NCI-H2171 (cell line): ENCODE results near the gene LRRC57.

Experiments
- DNase-seq: peaks from one replicate; lab custom pipeline; 2025; lab: John Stamatoyannopoulos, UW

Gene LRRC57

DNA sequence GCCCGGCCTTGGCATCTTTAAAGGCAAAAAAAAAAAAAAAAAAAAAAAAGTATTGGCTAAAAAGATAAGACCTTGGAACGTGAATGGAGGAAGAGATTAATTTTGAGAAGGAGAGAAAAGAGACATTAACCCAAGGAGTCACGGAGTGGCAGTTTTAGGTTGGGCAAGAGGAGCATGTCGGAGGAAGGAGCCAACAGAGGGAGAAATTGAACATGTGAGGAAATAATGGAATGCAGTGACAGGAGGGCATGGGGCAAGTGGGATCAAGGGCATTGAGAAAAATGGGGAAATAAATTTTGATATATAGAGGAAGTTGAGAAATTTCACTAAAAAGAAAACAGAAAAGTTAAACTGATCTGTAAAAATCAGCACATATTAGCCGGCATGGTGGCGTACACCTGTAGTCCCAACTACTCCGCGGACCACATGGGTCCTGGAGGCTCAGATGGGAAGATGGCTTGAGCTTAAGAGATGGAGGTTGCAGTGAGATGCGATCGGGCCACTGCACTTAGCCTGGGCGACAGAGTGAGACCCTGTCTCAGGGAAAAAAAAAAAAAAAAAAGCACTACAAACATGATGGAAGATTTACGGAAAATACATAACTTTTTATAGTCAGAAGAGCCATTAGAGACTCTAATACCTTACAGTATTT lies 1.3 kb upstream of the LRRC57 start:
- no peak for DNase-seq

DNA sequence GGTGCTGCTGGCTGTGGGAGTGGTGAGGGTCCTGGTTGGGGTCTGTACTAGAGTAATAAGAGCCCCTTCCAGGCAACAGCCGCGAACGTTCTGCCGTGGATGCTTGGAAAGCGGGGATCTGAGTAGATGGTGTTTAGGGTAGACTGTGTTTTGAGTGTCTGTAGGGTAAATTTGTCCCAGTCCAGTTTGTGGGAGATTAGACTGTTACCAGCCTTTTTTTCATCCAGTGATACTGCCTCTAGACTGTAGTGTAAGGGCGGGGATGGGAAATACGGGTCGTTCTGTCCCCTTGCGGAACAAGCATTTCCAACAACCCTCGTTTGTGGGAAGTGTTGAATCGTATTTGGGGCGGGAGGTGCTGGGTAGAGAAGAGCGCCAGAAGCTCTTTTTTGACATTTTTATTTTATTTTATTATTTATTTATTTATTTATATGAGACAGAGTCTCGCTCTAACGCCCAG lies 469 bp upstream of the LRRC57 start:
- DNase-seq = peak; percentile 29

- DNase-seq = no peak
These were observed 710 bp downstream of the LRRC57 start for GRCh38 chr15:42547918-42548248.

GRCh38 chr15:42544853-42545629 lies 3.6 kb downstream of the LRRC57 start:
- DNase-seq = no peak

GRCh38 chr15:42533246-42533645 lies 15.3 kb downstream of the LRRC57 start:
- DNase-seq = no peak

DNA sequence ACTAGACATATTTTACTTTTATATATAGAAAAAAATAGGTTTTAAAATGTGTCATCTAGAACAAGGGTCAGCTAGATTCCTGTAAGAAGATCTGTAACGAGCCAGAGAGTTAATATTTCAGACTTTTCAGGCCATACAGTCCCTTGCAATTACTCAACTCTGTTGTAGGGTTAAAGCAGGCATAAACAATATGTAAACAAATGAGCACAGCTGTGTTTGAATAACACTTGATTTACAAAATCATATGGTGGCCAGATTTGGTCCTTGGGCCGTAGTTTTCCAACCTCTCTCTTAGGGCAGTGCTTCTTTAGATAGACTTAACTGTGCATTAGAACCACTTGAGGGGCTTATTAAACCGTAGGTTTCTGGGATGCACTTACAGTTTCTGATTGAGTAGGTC lies 19.6 kb downstream of the LRRC57 start:
- no peak for DNase-seq

GRCh38 chr15:42523331-42523730 lies 25.3 kb downstream of the LRRC57 start:
- no peak for DNase-seq

- DNase-seq = no peak
These were observed 37.6 kb downstream of the LRRC57 start for GRCh38 chr15:42511007-42511391.

- no peak for DNase-seq
These were observed 38.2 kb downstream of the LRRC57 start for GRCh38 chr15:42510258-42511006.

DNA sequence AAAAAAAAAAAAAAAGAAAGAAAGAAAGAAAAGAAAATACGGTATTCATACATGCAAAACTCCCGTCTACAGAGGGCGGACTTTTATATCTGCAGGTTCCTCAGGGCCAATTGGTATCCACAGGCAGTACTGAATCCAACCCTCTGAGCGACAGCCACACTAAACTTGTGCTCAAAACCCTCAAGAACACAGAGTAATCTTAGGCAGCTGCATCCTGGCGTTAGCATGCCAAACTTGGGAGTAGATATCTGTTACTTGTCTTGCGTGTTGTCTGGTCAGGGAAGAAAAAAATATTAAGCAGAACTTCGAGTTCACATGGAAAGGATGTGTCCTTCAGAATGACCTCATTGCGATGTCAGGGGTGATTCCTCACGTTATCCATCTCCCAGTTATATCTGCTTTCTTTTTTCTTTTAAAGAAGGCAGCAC lies 40.3 kb downstream of the LRRC57 start:
- no peak for DNase-seq

DNA sequence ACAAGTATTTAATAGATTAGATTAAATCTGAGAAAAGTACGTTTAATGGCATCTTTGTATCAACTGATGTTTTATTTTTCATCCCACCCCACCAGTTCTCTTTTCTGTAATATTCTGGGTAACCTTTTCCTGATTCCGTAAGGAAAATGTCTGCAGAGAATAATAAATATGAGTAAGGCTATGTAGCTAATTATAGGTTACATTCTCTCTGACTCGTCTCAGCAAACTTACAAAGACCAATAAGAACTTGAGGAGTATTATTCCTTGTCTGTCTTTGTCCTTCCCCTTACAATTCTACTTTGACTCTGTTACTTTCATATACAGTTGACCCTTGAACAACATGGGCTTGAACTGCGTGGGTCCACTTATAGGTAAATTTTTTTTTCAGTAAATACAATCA lies 41.1 kb downstream of the LRRC57 start:
- DNase-seq = no peak

DNA sequence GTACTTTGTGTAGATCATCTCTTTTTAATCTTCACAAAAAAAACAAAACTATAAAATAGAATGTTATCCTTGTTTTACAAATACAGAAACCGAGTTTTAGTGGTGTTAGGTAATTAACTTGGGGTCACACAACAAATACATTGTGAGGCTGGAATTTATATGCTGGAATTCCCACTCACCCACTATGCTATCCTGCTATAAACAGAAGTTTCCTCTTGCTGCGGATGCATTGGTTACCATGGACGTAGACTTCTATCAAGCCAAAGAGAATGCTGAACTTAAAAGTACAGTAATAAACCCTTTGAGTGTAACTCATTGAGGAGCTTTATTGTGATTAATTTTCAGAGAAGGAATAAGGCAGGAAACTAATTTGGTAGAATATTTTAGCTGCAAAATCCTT lies 44.0 kb downstream of the LRRC57 start:
- no peak for DNase-seq

GRCh38 chr15:42503825-42504224 lies 44.8 kb downstream of the LRRC57 start:
- no peak for DNase-seq

GRCh38 chr15:42502477-42502876 lies 46.1 kb downstream of the LRRC57 start:
- DNase-seq = no peak

GRCh38 chr15:42499858-42500609 lies 48.6 kb downstream of the LRRC57 start:
- DNase-seq = no peak

- DNase-seq = no peak
These were observed 50.2 kb downstream of the LRRC57 start for GRCh38 chr15:42498212-42499068.

GRCh38 chr15:42495361-42496212 lies 53.0 kb downstream of the LRRC57 start, which contains the start of gene SNAP23:
SNAP23 (plus strand) TSS chr15:42495634; CDS start chr15:42511847, 16,213 bp downstream.
- DNase-seq = peak; percentile 67

DNA sequence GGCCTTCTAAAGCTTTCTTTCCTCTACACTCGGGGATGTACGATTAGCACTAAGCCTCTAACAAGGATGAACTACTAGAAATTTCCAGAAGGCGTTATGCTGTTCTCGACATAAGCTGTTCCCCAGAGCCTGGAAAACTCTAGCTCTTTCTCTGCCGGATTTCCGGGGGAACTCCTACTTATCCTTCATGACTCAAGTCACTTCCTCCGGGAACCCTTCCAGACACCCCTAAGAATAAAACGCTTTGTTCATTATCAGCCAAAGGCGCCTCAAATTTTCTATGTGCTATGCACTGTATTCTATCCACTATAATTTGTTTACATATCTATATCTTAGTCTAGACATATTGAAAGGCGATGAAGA lies 53.6 kb downstream of the LRRC57 start:
- DNase-seq = no peak

DNA sequence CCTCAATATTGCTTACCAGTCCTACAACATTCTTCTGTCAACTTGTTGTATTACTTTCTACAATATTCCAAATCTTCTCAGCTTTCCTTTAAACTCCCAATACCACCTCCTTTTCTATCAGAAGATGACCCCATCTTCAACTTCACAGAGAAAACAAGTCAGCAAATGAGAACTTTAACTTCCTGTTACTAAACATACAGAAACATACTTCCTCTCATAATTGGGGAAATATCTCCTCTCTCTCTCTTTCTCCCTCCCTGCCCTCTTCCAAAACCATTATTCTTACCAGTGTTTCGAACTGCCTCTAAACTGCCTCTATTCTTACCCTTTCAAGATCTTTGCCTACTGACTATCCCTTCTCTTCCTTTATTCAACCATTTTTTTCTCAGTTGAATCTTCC lies 54.9 kb downstream of the LRRC57 start:
- no peak for DNase-seq

DNA sequence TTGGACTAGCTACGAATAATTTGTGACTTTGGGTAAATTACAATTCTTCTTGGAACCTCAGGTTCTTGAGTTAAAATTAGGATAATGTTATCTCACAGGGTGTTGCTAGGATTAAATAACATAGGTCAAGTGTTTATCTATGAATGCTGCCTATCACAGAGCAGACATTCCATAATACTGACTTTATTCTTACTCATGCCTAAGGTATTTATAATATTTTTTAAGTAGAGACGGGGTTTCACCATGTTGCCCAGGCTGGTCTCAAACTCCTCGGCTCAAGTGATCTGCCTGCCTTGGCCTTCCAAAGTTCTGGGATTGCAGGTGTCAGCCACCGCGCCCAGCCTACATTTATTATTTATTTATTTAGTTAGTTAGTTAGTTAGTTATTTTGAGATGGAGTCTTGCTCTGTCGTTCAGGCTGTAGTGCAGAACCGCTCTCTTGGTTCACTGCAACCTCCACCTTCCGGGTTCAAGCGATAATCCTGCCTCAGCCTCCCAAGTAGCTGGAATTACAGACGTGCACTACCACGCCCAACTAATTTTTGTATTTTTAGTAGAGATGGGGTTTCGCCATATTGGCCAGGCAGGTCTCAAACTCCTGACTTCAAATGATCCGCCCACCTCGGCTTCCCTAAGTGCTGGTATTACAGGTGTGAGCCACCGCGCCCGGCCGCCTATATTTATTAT lies 56.9 kb downstream of the LRRC57 start:
- no peak for DNase-seq
